Hair follicle dermal papilla cell (primary cell): ENCODE data around the gene MRPL9. TPM values are rescaled to one million over a fixed set of nuclear protein-coding genes. Genes with fewer than 3 reads are reported as not detected.

Source experiments
- small RNA-seq: library from RNA; depleted of rRNA; stranded (forward); fragments of <200 nt; gene quantifications from one replicate; pipeline ENCODE3, GENCODE V24; 2012
- total RNA-seq: library from RNA; depleted of rRNA; stranded (reverse); fragments of >200 nt; gene quantifications from 2 replicates; pipeline ENCODE4 v1.2.3, GENCODE V29; 2012

MRPL9 gene
- 55.8 and 56.3 TPM in 2 replicates for total RNA-seq

GRCh38 chr1:151762941-151763921 is at the start of gene MRPL9:
MRPL9 (minus strand) TSS chr1:151763496; CDS start chr1:151763479, 17 bp downstream.

GRCh38 chr1:151805066-151805820 is 41.9 kb upstream of the MRPL9 start, which contains the start of gene LINGO4:
LINGO4 (minus strand) TSS chr1:151805419; CDS start chr1:151802704, 2,715 bp downstream.

GRCh38 chr1:151790071-151790939 is 27.0 kb upstream of the MRPL9 start, which contains the start of gene TDRKH:
TDRKH (minus strand) TSS chr1:151790500; CDS start chr1:151783022, 7,478 bp downstream.

GRCh38 chr1:151720974-151721787 is 42.1 kb downstream of the MRPL9 start, which contains the start of gene RIIAD1:
RIIAD1 (plus strand) TSS chr1:151721522; CDS start chr1:151721537, 15 bp downstream.

GRCh38 chr1:151716771-151717631 is 46.3 kb downstream of the MRPL9 start, which contains the start of gene CELF3:
CELF3 (minus strand) TSS chr1:151716803; CDS start chr1:151716020, 783 bp downstream.

Small RNAs within 50 kb of the gene (small RNA-seq; reads per million reads assigned to genes)
- gene RNU6-662P = not detected

Other genes with a start within 250 kb of the MRPL9 start
- 14.8 and 24.7 TPM in 2 replicates for gene TUFT1, start 223.2 kb downstream of the MRPL9 start, total RNA-seq
- gene SNX27, start 151.4 kb downstream of the MRPL9 start, total RNA-seq = 27.3 and 28.7 TPM in 2 replicates
- not detected in 2 replicates for gene CELF3, start 46.7 kb downstream of the MRPL9 start, total RNA-seq
- gene RIIAD1, start 42.0 kb downstream of the MRPL9 start, total RNA-seq = not detected in 2 replicates
- gene TDRKH, start 27.0 kb upstream of the MRPL9 start, total RNA-seq = 1.9 TPM in 2 replicates
- not detected in 2 replicates for gene LINGO4, start 41.9 kb upstream of the MRPL9 start, total RNA-seq
- 0.12 TPM in 1 of 2 replicates, not detected in the other for gene RORC, start 68.3 kb upstream of the MRPL9 start, total RNA-seq
- gene C2CD4D, start 76.3 kb upstream of the MRPL9 start, total RNA-seq = not detected in 2 replicates
- gene THEM5, start 90.2 kb upstream of the MRPL9 start, total RNA-seq = not detected in 2 replicates
- gene THEM4, start 146.0 kb upstream of the MRPL9 start, total RNA-seq = 11.4 and 11.7 TPM in 2 replicates
- 54.0 and 87.7 TPM in 2 replicates for gene S100A10, start 230.4 kb upstream of the MRPL9 start, total RNA-seq